Cardiac atrium fibroblast (primary cell): ENCODE results near the gene TYW3. TPM values are rescaled to one million over a fixed set of nuclear protein-coding genes. Genes with fewer than 3 reads are reported as not detected.

ENCODE experiments used
- total RNA-seq: library from RNA; depleted of rRNA; stranded (reverse); fragments of >200 nt; gene quantifications from 2 replicates; pipeline ENCODE4 v1.2.3, GENCODE V29; 2015

Gene TYW3
- total RNA-seq = 8.5 and 14.3 TPM in 2 replicates

GRCh38 chr1:74732960-74733603 lies at the start of gene TYW3, which contains the start of gene CRYZ:
TYW3 (plus strand) TSS chr1:74733152; CDS start chr1:74733245, 93 bp downstream.
CRYZ (minus strand) TSS chr1:74733050; CDS start chr1:74724821, 8,229 bp downstream.

Other genes starting within 250 kb of the TYW3 start
- gene LRRC53, start 220.5 kb upstream of the TYW3 start, total RNA-seq = not detected in 2 replicates
- gene ERICH3, start 59.4 kb upstream of the TYW3 start, total RNA-seq = not detected in 2 replicates
- 17.9 and 26.4 TPM in 2 replicates for gene CRYZ, start 102 bp upstream of the TYW3 start, total RNA-seq